Fibroblast of lung (primary cell): ENCODE results near the gene COX8A. TPM values are rescaled to one million over a fixed set of nuclear protein-coding genes. Genes with fewer than 3 reads are reported as not detected.

Source experiments
- DNase-seq, 2 donors: peaks; one replicate each; pipeline versions ENCODE4 v3.0.0 to v3.0.0-alpha.2; 2010; ENCODE audit warnings: low read depth in 2 of 2
- H2AFZ ChIP-seq: 2 replicates; pipeline ENCODE4 v1.5.1; 2012; ENCODE audit warnings: low read length, control low read depth, inconsistent platforms
- H3K27ac ChIP-seq: 2 replicates; pipeline ENCODE4 v1.5.1; 2011; ENCODE audit warnings: low read length, control low read depth; ENCODE audit not compliant: insufficient read depth
- H3K27me3 ChIP-seq: 2 replicates; pipeline ENCODE4 v1.5.1; 2011; ENCODE audit warnings: mild to moderate bottlenecking, low read length; ENCODE audit not compliant: control insufficient read depth, insufficient read depth
- H3K36me3 ChIP-seq: 2 replicates; pipeline ENCODE4 v1.5.1; 2011; ENCODE audit warnings: low read length; ENCODE audit not compliant: control insufficient read depth, insufficient read depth
- H3K4me1 ChIP-seq: 2 replicates; pipeline ENCODE4 v1.5.1; 2011; ENCODE audit warnings: low read length; ENCODE audit not compliant: control insufficient read depth, insufficient read depth; ENCODE audit errors: extremely low read depth
- H3K4me2 ChIP-seq: 2 replicates; pipeline ENCODE4 v1.5.1; 2011; ENCODE audit warnings: low read length, control low read depth; ENCODE audit not compliant: insufficient read depth; ENCODE audit errors: extremely low read depth
- H3K4me3 ChIP-seq, 4 experiments: fragments of 200-600 bp in 1 of 4; sonication (generic) in 1 of 4; replicated peaks in 1 of 4; 2 replicates each; pipeline ENCODE4 v1.5.1; 2011 to 2016; ENCODE audit warnings: low read length in 4 of 4, low read depth in 3 of 4, mild to moderate bottlenecking in 3 of 4, control low read depth in 2 of 4, inconsistent platforms in 1 of 4, mixed read lengths in 1 of 4; ENCODE audit not compliant: insufficient read depth in 1 of 4; ENCODE audit errors: control extremely low read depth in 1 of 4
- H3K79me2 ChIP-seq: 2 replicates; pipeline ENCODE4 v1.5.1; 2012; ENCODE audit warnings: mild to moderate bottlenecking, low read length, inconsistent platforms; ENCODE audit not compliant: control insufficient read depth, insufficient read depth
- H3K9ac ChIP-seq: 2 replicates; pipeline ENCODE4 v1.5.1; 2011; ENCODE audit warnings: mild to moderate bottlenecking, low read length, control low read depth; ENCODE audit not compliant: insufficient read depth
- H3K9me3 ChIP-seq: 2 replicates; pipeline ENCODE4 v1.5.1; 2012; ENCODE audit warnings: low read depth, low read length; ENCODE audit not compliant: control insufficient read depth, insufficient read depth
- H4K20me1 ChIP-seq: 2 replicates; pipeline ENCODE4 v1.5.1; 2011; ENCODE audit warnings: low read length; ENCODE audit not compliant: control insufficient read depth, insufficient read depth; ENCODE audit errors: extremely low read depth
- CTCF ChIP-seq, 2 donors: IDR thresholded peaks in 1 of 2; conservative IDR thresholded peaks in 1 of 2; 1 replicate in 1 of 2; 2 replicates in 1 of 2; pipeline ENCODE4 v1.5.1; 2011 to 2012; ENCODE audit warnings: low read length in 2 of 2, control low read depth in 1 of 2, inconsistent platforms in 1 of 2, low read depth in 1 of 2, mild to moderate bottlenecking in 1 of 2
- EZH2 ChIP-seq: IDR thresholded peaks from 2 replicates; pipeline ENCODE4 v1.5.1; 2012; ENCODE audit warnings: low read length, control low read depth, mild to moderate bottlenecking; ENCODE audit errors: missing control alignments
- polyA plus RNA-seq, 2 donors: library from polyadenylated mRNA; depleted of rRNA in 1 of 2; stranded (reverse) in 1 of 2; unstranded in 1 of 2; fragments of >200 nt; gene quantifications; 2 replicates each; pipeline ENCODE4 v1.2.1, GENCODE V29; 2011 to 2012; ENCODE audit warnings: missing spikeins in 1 of 2
- total RNA-seq: library from RNA; depleted of rRNA; stranded (reverse); fragments of >200 nt; gene quantifications from 2 replicates; pipeline ENCODE4 v1.2.1, GENCODE V29; 2014

Gene COX8A
- total and polyA plus RNA-seq, 2 donors (not counting 1 experiment from before 2014, with no cell fraction given) = 200 to 409 TPM

DNA sequence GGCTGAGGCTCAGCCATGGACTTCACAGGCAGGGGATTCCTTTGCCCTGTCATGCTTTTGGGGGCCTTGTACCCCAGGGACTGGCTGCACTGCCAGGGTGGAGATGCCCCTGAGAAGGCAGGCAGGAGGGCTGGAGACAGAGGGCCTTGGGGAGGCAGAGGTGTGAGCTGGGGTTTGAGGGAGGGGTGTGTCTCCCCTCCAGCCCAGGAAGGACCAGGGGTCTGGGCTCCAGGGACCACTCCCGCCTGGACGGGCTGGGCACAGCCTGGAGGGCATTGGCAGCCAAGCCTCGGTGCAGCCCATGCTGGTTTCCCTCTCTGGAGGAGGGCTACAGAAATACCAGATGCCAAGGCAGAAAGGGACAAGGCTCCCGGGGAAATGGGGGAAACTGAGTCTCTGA is 31.3 kb downstream of the COX8A start:
- H2AFZ ChIP-seq = no peak overlapping the region
- H3K4me3 ChIP-seq = no peak overlapping the region
- no peak overlapping the region for H3K4me2 ChIP-seq
- TF ChIP-seq CTCF (conservative IDR thresholded peaks at IDR 0.05 in 1 of 2, IDR thresholded peaks at IDR 0.05 in 1 of 2; ENCODE audit: low read depth in 1 of 2, low read length in 2 of 2) = no peak
- TF ChIP-seq EZH2 = no peak
- H3K9ac ChIP-seq = no peak overlapping the region
- H3K4me1 ChIP-seq = peaks cover 7% of the 10 kb centered on the region
- no peaks in the 10 kb centered on the region for H4K20me1 ChIP-seq
- H3K9me3 ChIP-seq = no peaks in the 10 kb centered on the region
- no peaks in the 10 kb centered on the region for H3K27me3 ChIP-seq
- H3K27ac ChIP-seq = no peak overlapping the region
- no peak for DNase-seq
- no peaks in the 10 kb centered on the region for H3K79me2 ChIP-seq
- no peaks in the 10 kb centered on the region for H3K36me3 ChIP-seq

GRCh38 chr11:64006398-64006797 is 32.0 kb downstream of the COX8A start:
- Histone ChIP-seq H3K27me3 (no peaks in the 10 kb centered on the region), H3K4me3 (no peak overlapping the region), H3K4me2 (no peak overlapping the region), H3K9ac (no peak overlapping the region), H2AFZ (no peak overlapping the region), H3K36me3 (no peaks in the 10 kb centered on the region), H4K20me1 (no peaks in the 10 kb centered on the region), H3K79me2 (no peaks in the 10 kb centered on the region), H3K4me1 (peaks cover 7% of the 10 kb centered on the region), H3K9me3 (no peaks in the 10 kb centered on the region), H3K27ac (no peak overlapping the region)
- no peak for TF ChIP-seq EZH2
- no peak for TF ChIP-seq CTCF (conservative IDR thresholded peaks at IDR 0.05 in 1 of 2, IDR thresholded peaks at IDR 0.05 in 1 of 2; ENCODE audit: low read depth in 1 of 2, low read length in 2 of 2)
- no peak for DNase-seq

DNA sequence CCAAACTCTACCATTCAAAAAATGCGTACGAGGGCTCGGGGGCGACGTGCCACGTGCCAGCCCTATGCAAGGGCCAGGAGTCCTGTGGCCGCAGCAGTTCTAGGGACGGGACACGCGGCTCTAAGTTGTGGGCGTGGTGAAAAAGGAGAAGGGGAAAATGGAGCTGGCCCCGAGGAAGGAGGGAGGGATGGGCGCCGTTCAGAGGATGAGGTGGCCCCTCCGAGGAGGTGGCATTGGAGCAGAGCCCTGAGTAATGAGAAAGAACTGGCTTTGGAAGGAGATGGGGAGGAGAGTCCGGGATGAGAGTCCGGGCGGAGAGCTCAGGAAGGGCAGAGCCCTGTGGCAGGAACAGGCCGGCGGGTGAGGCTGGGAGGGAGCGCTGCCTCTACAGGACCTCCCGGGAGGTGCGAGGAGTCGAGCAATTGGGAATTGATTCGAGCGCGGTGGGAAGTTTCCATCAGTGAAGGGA is 32.8 kb downstream of the COX8A start:
- peak overlapping the region; percentile 83 for H3K4me2 ChIP-seq
- no peak for TF ChIP-seq EZH2
- no peak for TF ChIP-seq CTCF (conservative IDR thresholded peaks at IDR 0.05 in 1 of 2, IDR thresholded peaks at IDR 0.05 in 1 of 2; ENCODE audit: low read depth in 1 of 2, low read length in 2 of 2)

More for the DNA sequence above, 32.8 kb downstream of the COX8A start:
- Histone ChIP-seq H3K27ac (no peak overlapping the region), H3K9me3 (no peaks in the 10 kb centered on the region), H3K4me1 (peaks cover 7% of the 10 kb centered on the region), H3K79me2 (no peaks in the 10 kb centered on the region), H3K27me3 (no peaks in the 10 kb centered on the region), H4K20me1 (no peaks in the 10 kb centered on the region), H3K36me3 (no peaks in the 10 kb centered on the region), H3K4me3 (peak overlapping the region; percentile 13 to 46 (median 25)), H3K9ac (no peak overlapping the region), H2AFZ (peak overlapping the region; percentile 59)
- DNase-seq = peak; percentile 22 to 34
